SJSA1 (cell line): Measurements from ENCODE around the gene TSPAN4. TPM values are rescaled to one million over a fixed set of nuclear protein-coding genes. Genes with fewer than 3 reads are reported as not detected.

Experiments used
- DNase-seq, 2 experiments: peaks; one replicate each; pipeline ENCODE4 v3.0.0-alpha.2; 2015 to 2020; ENCODE audit warnings: low spot score in 2 of 2, low read depth in 1 of 2
- H3K27ac ChIP-seq: fragments of 250-450 bp; sonication (Bioruptor Pico); 2 replicates; pipeline ENCODE4 v1.5.1; 2020; ENCODE audit warnings: mild to moderate bottlenecking, moderate library complexity
- H3K27me3 ChIP-seq: fragments of 250-450 bp; sonication (Bioruptor Pico); replicated peaks from 2 replicates; pipeline ENCODE4 v1.5.1; 2020; ENCODE audit warnings: mild to moderate bottlenecking, moderate library complexity
- H3K36me3 ChIP-seq: fragments of 250-450 bp; sonication (Bioruptor Pico); 2 replicates; pipeline ENCODE4 v1.5.1; 2020; ENCODE audit warnings: mild to moderate bottlenecking
- H3K4me1 ChIP-seq: fragments of 250-450 bp; sonication (Bioruptor Pico); replicated peaks from 2 replicates; pipeline ENCODE4 v1.6.1; 2021; ENCODE audit warnings: mild to moderate bottlenecking
- H3K4me3 ChIP-seq: fragments of 250-450 bp; sonication (Bioruptor Pico); 2 replicates; pipeline ENCODE4 v1.5.1; 2020; ENCODE audit warnings: mild to moderate bottlenecking
- H3K9me3 ChIP-seq: fragments of 250-450 bp; sonication (Bioruptor Pico); replicated peaks from 2 replicates; pipeline ENCODE4 v1.5.1; 2020; ENCODE audit warnings: mild to moderate bottlenecking
- total RNA-seq: library from RNA; depleted of rRNA; stranded (reverse); fragments of >200 nt; shearing (Covaris generic); gene quantifications from 2 replicates; pipeline ENCODE4 v1.2.3, GENCODE V29; 2014

The TSPAN4 gene
- total RNA-seq, 1 experiment from 2014 or later = 62.5 TPM

DNA sequence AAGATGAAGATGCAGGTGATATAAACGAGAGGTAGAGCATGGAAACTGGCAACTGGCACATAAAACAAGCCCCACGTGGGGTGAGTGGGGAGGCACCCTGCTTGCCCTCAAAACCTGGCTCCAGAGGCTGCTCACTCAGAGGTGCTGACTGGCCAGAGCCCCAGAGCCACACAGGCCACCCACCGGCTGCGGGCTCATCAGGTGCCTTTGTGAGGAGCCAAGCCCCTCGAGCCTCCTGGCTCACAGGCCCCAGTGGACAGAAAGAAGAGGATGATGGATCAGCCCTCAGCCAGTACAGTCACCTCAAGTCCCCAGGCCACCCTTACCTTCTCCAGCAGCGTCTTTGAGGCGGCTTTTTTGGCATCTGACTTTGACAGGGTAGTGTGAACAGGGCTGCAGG lies 61.7 kb downstream of the TSPAN4 start:
- Histone ChIP-seq H3K9me3 (no peaks in the 10 kb centered on the region), H3K4me1 (no peaks in the 10 kb centered on the region), H3K36me3 (peaks cover 6% of the 10 kb centered on the region), H3K27me3 (no peaks in the 10 kb centered on the region), H3K4me3 (no peak overlapping the region), H3K27ac (no peak overlapping the region)
- no peak for DNase-seq

DNA sequence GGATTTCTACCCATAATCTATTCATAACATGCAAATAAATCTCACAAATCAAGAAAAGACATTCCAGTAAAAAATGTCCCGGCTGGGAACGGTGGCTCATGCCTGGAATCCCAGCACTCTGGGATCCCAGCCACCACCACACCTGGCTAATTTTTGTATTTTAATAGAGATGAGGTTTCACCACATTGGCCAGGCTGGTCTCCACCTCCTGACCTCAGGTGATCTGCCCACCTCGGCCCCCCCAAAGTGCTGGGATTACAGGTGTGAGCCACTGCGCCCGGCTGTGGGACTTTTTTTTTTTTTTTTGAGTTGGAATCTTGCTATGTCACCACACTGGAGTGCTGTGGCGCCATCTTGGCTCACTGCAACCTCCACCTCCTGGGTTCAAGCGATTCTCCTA lies 63.3 kb downstream of the TSPAN4 start:
- Histone ChIP-seq H3K36me3 (peaks cover 6% of the 10 kb centered on the region), H3K27ac (no peak overlapping the region), H3K4me3 (no peak overlapping the region), H3K27me3 (no peaks in the 10 kb centered on the region), H3K4me1 (no peaks in the 10 kb centered on the region; the same call in 1 of the 2 replicates), H3K9me3 (no peaks in the 10 kb centered on the region)
- DNase-seq = no peak

DNA sequence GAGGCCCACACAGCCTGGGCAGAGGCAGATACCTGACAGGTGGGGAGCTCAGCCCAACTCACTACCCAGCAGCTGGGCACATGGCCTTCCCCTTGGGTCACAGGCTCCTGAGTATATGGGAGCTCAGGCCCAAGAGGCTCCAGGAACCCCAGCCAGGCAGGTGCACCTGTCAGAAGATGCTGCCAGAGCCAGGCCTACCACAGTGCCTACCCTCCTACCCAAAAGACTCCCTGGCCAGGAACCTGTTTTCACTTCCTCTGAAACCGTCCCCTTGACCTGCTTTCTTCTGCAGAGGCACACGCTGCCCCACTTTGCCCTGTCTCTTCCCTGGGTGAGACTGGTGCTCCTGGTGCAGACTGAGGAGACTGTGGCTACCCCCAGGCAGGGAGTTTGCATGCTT lies 65.0 kb downstream of the TSPAN4 start:
- Histone ChIP-seq H3K4me3 (no peak overlapping the region), H3K27me3 (no peaks in the 10 kb centered on the region), H3K36me3 (no peaks in the 10 kb centered on the region), H3K9me3 (no peaks in the 10 kb centered on the region), H3K27ac (no peak overlapping the region), H3K4me1 (peaks cover 4% of the 10 kb centered on the region)
- DNase-seq = no peak

DNA sequence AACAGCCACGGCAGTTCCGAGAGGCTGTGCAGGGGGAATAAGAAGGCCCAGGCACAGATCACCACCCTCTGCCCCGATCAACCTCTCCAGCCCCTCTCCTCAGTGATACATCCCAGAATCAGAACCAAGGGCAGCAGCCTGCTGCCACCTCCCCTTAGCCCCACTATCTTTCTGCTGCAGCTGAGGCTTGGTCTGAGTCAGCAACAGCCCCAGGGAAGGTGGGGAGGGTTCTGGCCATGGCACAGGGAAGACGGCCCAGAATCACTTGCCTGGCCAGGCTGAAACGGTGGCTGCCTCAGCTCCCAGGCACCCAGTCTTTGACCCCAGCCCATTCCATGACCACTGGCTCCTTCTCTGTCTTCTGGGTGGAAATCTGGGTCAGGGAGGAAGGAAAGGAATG lies 65.6 kb downstream of the TSPAN4 start:
- Histone ChIP-seq H3K27ac (no peak overlapping the region), H3K36me3 (no peaks in the 10 kb centered on the region), H3K4me3 (no peak overlapping the region), H3K4me1 (peaks cover 4% of the 10 kb centered on the region), H3K9me3 (no peaks in the 10 kb centered on the region), H3K27me3 (no peaks in the 10 kb centered on the region)
- DNase-seq = no peak

DNA sequence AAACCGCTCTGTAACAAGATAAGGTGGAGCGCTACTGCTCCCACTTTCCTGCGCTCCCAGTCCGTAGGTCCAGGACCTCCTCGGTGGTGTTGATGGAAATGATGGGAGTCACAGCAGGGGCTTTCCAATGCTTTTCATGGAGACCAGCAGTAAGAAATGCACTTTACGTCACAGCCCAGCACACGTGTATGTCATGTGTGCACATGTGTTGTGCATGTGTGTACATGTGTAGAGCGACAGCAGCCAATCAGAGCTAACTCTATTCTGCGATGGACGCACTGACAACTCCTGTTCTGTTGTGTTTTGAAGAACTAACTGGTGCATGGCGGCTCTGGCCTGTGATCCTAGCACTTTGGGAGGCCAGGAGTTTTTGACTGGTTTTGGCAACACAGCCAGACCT lies 66.8 kb downstream of the TSPAN4 start:
- Histone ChIP-seq H3K4me3 (no peak overlapping the region), H3K4me1 (peaks cover 4% of the 10 kb centered on the region), H3K27me3 (no peaks in the 10 kb centered on the region), H3K36me3 (no peaks in the 10 kb centered on the region), H3K27ac (no peak overlapping the region), H3K9me3 (no peaks in the 10 kb centered on the region)
- no peak for DNase-seq

DNA sequence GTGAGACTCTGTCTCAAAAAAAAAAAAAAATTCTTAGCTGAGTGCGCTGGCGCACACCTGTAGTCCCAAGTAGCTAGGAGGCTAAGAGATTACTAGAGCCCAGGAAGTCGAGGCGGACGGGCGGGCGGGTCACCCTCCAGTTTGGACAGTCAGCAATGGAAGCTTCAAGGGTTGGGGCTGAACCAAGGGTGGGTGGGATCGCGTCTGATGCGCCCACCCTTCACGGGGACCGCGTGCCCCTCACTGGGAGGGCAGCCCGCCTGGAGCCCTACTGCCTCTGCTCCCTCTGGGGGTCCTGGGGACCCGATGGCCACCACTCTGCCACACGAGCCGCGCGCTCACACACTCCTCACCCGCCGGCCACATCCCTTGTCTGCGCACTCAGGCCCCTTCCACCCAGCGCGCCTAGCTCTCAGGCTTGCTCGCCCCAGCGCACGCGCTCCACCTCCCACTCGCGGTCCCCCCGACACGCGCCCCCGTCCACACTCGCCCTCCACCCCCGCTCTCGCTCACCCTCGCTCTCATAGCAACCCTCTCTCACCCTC lies 67.5 kb downstream of the TSPAN4 start:
- Histone ChIP-seq H3K4me1 (peaks cover 4% of the 10 kb centered on the region), H3K36me3 (no peaks in the 10 kb centered on the region), H3K27ac (no peak overlapping the region), H3K4me3 (peak overlapping the region; percentile 84), H3K9me3 (no peaks in the 10 kb centered on the region), H3K27me3 (no peaks in the 10 kb centered on the region)
- no peak for DNase-seq

DNA sequence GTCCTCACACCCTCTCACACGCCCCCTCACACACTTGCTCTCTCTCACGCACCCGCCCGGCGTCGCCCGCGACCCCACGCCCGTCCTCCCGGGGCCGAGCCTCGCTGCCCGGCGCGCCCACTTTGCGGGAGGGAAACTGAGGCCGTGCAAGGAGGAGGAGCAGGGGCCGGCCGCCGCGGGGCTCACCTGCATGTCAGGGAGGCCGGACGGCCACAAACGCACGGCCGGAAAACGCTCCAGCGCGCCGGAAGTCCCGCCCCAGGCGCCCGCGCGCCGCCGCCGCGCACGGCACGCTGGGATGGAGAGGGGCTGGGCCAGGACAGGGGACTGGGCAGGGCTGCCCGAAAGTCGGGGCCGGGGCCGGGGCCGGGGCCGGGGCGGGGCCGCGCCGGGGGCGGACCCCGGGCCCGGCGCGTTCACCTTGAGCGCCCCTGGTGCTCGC lies 68.0 kb downstream of the TSPAN4 start, which contains the start of gene CHID1:
Gene CHID1 (minus strand): TSS at position 222 of the 442 bp plus-strand sequence. CDS start 5,994 bp downstream, outside the sequence.
- no peaks in the 10 kb centered on the region for H3K27me3 ChIP-seq
- no peaks in the 10 kb centered on the region for H3K36me3 ChIP-seq
- DNase-seq = peak; percentile 63 to 66
- H3K4me3 ChIP-seq = peak within 1 kb of the TSS; percentile 84
- H3K4me1 ChIP-seq = peaks cover 4% of the 10 kb centered on the region
- H3K27ac ChIP-seq = peak within 1 kb of the TSS; percentile 52; the same call in 1 of the 2 replicates
- no peaks in the 10 kb centered on the region for H3K9me3 ChIP-seq

DNA sequence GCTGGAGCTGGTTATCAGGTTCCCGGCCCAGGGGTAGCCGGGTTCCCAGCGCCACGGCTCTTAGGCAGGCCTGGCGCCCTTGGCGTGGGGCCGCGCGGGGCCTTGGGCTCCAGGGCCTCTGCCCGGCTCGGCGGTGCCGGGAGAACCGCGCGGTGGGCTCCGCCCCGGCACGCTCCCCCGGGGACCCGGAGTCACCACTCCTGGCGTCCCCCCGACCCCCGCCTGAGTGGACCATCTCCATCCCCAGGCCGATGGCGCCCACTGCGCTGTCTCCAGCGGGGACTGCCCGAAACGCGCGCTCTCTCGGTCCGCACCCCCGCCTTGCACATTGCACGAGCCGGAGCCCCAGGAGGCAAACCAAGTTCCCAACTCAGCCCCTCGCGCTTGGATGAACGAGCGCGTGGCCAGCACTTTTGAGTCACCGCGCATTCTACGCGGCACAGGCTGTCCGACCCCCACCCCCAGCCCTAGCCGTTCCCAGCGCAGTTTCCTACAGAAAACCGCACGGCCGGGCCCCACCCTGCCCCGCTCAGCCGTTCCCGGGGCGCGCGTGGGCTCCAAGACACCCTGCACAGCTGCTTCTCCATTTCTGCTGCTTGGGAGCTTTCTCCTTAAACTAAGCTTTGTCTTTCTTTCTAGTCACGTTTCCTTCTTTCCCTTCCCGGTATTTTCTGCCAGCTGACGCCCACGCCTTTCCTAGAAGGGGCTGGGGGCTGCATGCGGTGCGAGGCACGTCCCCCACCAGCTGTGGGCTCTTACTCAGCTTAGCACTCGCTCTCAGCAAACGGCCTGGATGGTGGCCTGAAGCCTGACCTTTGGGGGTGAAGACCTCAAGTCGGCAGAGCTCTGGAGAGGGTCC lies 68.6 kb downstream of the TSPAN4 start:
- peak overlapping the region; percentile 52; the same call in 1 of the 2 replicates for H3K27ac ChIP-seq
- peak; percentile 18 to 50 for DNase-seq
- peaks cover 4% of the 10 kb centered on the region for H3K4me1 ChIP-seq
- H3K4me3 ChIP-seq = peak overlapping the region; percentile 84
- H3K27me3 ChIP-seq = no peaks in the 10 kb centered on the region
- H3K36me3 ChIP-seq = no peaks in the 10 kb centered on the region
- no peaks in the 10 kb centered on the region for H3K9me3 ChIP-seq

DNA sequence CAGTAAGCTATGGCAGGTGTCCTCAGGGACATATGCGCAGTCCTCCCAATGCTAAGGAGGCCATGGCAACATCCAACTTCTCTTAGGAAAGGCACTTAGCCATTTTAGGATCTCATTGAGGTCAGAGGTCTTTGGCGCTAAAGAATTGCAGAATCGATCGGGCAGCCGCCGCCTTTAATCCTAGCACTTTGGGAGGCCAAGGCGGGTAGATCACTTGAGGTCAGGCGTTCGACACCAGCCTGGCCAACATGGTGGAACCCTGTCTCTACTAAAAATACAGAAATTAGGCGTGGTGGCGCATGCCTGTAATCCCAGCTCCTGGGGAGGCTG lies 69.2 kb downstream of the TSPAN4 start:
- DNase-seq = no peak

DNA sequence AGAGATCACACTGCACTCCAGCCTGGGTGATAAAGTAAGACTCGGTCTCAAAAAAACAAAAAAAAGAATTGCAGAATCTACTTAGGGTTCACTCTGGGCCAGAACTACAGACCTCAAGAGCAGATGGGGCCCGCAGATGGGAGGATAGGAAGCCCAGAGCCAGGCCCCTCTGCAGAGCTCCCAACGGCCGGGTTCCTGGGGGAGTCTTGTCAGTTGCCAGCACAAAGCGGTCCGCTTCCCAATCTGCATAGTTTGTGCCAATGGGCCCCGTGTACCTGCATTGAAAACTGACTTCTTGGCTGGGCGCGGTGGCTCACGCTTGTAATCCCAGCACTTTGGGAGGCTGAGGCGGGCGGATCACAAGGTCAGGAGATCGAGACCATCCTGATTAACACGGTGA lies 69.6 kb downstream of the TSPAN4 start:
- no peaks in the 10 kb centered on the region for H3K9me3 ChIP-seq
- H3K27me3 ChIP-seq = no peaks in the 10 kb centered on the region
- no peaks in the 10 kb centered on the region for H3K36me3 ChIP-seq
- H3K4me3 ChIP-seq = no peak overlapping the region
- DNase-seq = no peak
- H3K4me1 ChIP-seq = peaks cover 4% of the 10 kb centered on the region
- no peak overlapping the region for H3K27ac ChIP-seq

More for the DNA sequence above, 69.2 kb downstream of the TSPAN4 start:
- Histone ChIP-seq H3K9me3 (no peaks in the 10 kb centered on the region), H3K27me3 (no peaks in the 10 kb centered on the region), H3K27ac (no peak overlapping the region), H3K4me3 (no peak overlapping the region), H3K4me1 (peaks cover 4% of the 10 kb centered on the region), H3K36me3 (no peaks in the 10 kb centered on the region)

DNA sequence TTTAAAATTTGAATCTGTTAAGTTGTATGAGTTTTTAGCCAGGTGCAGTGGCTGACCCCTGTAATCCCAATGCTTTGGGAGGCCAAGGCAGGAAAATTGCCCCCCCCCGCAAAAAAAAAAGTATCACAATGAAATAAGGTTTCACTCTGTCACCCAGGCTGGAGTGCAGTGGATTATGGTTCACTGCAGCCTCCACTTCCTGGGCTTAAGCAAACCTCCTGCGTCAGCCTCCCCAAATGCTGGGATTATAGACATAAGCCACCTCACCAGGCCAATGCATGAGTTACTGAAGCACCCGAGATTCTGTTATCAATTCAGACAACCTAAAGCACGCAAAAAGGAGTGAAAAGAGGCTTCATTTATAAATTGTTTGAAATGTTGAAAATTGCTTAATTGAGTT lies 70.4 kb downstream of the TSPAN4 start:
- H3K27me3 ChIP-seq = no peaks in the 10 kb centered on the region
- no peak overlapping the region for H3K4me3 ChIP-seq
- peaks cover 4% of the 10 kb centered on the region for H3K4me1 ChIP-seq
- no peaks in the 10 kb centered on the region for H3K36me3 ChIP-seq
- DNase-seq = no peak
- H3K9me3 ChIP-seq = no peaks in the 10 kb centered on the region
- no peak overlapping the region for H3K27ac ChIP-seq

DNA sequence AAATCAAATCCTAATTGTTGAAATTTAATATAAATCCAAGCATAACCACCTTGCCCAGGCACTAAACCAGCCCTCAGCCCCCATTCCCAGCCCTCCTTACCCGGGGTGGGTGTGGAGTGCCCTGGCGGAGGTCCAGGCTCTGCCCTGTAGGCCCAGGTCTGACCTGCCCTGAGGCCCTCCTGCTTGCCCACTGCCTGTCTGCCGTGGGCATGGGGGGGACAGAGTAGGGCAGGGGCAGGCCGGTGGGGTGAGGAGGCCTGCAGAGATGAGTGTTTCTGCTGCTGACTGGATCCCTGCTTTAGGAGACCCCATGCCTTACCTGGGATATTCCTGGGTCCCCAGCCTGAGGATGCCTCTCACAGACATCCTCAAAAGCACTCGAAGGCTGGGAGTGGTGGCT lies 71.6 kb downstream of the TSPAN4 start:
- DNase-seq = no peak
- H3K9me3 ChIP-seq = no peaks in the 10 kb centered on the region
- no peaks in the 10 kb centered on the region for H3K27me3 ChIP-seq
- no peak overlapping the region for H3K4me3 ChIP-seq
- H3K4me1 ChIP-seq = peaks cover 4% of the 10 kb centered on the region
- no peaks in the 10 kb centered on the region for H3K36me3 ChIP-seq
- no peak overlapping the region for H3K27ac ChIP-seq

DNA sequence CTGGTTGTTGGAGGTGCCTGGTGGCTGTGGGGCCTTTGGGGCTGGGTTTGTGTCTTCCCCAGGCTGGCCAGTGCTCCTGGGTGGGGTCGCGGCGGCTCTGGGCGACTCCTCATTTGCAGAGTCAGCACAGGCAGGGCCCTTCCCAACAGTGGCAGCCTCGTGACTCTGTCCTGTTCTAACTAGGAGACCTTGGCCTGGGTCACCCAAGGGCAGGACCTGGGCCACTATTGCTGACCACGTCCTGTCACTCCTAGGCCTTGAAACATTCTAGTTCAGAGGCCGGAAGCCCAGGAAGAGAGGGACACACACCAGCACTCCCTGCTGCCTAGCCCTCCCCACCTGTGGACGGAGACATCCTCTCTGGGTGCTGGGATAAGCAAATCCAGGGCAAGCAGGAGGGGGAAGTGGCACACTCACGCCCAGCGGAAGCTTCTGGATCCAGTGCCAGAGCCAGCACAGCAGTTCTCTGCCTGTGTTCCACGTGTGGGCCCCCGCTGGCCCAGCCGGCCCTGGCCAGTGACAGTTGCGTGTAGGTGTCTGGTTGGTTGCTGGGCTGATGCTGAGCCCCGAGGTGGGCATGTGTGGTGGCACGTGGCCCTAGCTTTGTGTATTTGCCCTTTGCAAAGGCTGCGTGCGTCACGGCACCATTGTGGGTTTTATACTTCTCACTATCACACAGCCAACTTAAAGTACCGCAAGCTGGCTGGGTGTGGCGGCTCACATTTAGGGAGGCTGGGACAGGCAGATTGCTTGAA lies 72.3 kb downstream of the TSPAN4 start:
- H3K36me3 ChIP-seq = no peaks in the 10 kb centered on the region
- no peak overlapping the region for H3K4me3 ChIP-seq
- no peaks in the 10 kb centered on the region for H3K9me3 ChIP-seq
- DNase-seq = no peak
- H3K27me3 ChIP-seq = no peaks in the 10 kb centered on the region
- peaks cover 4% of the 10 kb centered on the region for H3K4me1 ChIP-seq
- H3K27ac ChIP-seq = no peak overlapping the region
